Right lobe of liver (tissue), 6 donors: ENCODE data around the gene STX8. TPM values are rescaled to one million over a fixed set of nuclear protein-coding genes. Genes with fewer than 3 reads are reported as not detected.

Source experiments
- ATAC-seq, 4 donors: fragments of 200-7000 bp; cut with Tn5 transposase; one replicate each; pipeline ENCODE4 v1.9.1; 2020; ENCODE audit warnings: mild to moderate bottlenecking in 4 of 4, moderate library complexity in 4 of 4
- DNase-seq, 3 donors: peaks; one replicate each; pipeline ENCODE4 v3.0.0-alpha.2; 2020
- H3K27ac ChIP-seq, 3 donors: fragments of 200-600 bp; one replicate each; pipeline ENCODE4 v1.8.0; 2022
- H3K27me3 ChIP-seq, 2 donors: fragments of 200-600 bp; one replicate each; pipeline ENCODE4 v1.8.0; 2022
- H3K36me3 ChIP-seq, 4 donors: fragments of 200-600 bp; sonication (generic) in 1 of 4; one replicate each; pipeline versions ENCODE4 v1.5.1 to v1.8.0; 2017 to 2022; ENCODE audit warnings: control low read depth in 1 of 4
- H3K4me1 ChIP-seq, 4 donors: fragments of 200-600 bp; sonication (generic) in 1 of 4; one replicate each; pipeline versions ENCODE4 v1.5.1 to v1.8.0; 2017 to 2022; ENCODE audit warnings: control low read depth in 1 of 4
- H3K4me3 ChIP-seq, 3 donors: fragments of 200-600 bp; one replicate each; pipeline ENCODE4 v1.8.0; 2022
- H3K9me3 ChIP-seq, 4 donors: fragments of 200-600 bp; sonication (generic) in 1 of 4; one replicate each; pipeline versions ENCODE4 v1.5.1 to v1.8.0; 2017 to 2022; ENCODE audit warnings: control low read depth in 1 of 4
- CTCF ChIP-seq, 4 donors: fragments of 200-600 bp in 3 of 4; fragments of 450-650 bp in 1 of 4; IDR thresholded peaks; one replicate each; pipeline versions ENCODE4 v1.5.1 to v1.8.0; 2016 to 2022; ENCODE audit warnings: antibody characterized with exemption in 4 of 4, mild to moderate bottlenecking in 2 of 4
- POLR2A ChIP-seq: fragments of 450-650 bp; IDR thresholded peaks from one replicate; pipeline ENCODE4 v1.6.1; 2017; ENCODE audit warnings: antibody characterized with exemption, mild to moderate bottlenecking
- WGBS: methylation state at CpG from one replicate; pipeline ENCODE4 v1.1.6; 2018; ENCODE audit warnings: low coverage, low lambda C conversion rate; ENCODE audit not compliant: insufficient coverage; ENCODE audit errors: missing lambda C conversion rate; 5-methylcytosine and 5-hydroxymethylcytosine counted together
- intact Hi-C, 2 donors: fragments of 100-400 bp; cut with DNase I; formaldehyde crosslinking; loops; one replicate each; pipeline versions ENCODE4 v1.11.2 to v1.14.1; 2022
- total RNA-seq, 6 experiments: library from RNA; depleted of rRNA in 2 of 6; stranded (reverse); fragments of >200 nt in 2 of 6; fragmentation: NEBNext Ultra II Directional in 3 of 6; extraction: Animal tissue kit (Norgen Biotek cat#: 25700) in 3 of 6; gene quantifications; one replicate each; pipeline versions ENCODE4 v1.1.0 to v1.2.4, GENCODE V29; 2016 to 2023
- donor health status: DM: no; HTN: yes; CAD: no.
- donor health status: DM: no; HTN: no; CAD: no.
- donor health status: DM: no; HTN: no; CAD: no.
- donor health status: DM: no; HTN: yes; CAD: no.
- donor health status: DM: no; HTN: yes; CAD: no.

Gene STX8
- total RNA-seq, 6 experiments from 2014 or later = 20.6 to 35.3 (median 27.7) TPM

GRCh38 chr17:9217151-9218056 is 358.2 kb downstream of the STX8 start:
- no peak for DNase-seq
- 37% methylated on average over 4 of the region's 5 CpGs for WGBS
- TF ChIP-seq POLR2A (no peak), CTCF (IDR thresholded peaks at IDR 0.05) (no peak)
- peak in 2 of 4 donors; percentile 23 to 77 for ATAC-seq
- intact Hi-C loops = no loop called here
- no peaks in the 10 kb centered on the region for H3K9me3 ChIP-seq
- no peak overlapping the region for H3K4me3 ChIP-seq
- no peaks in the 10 kb centered on the region for H3K27me3 ChIP-seq
- no peaks in the 10 kb centered on the region for H3K36me3 ChIP-seq
- no peak overlapping the region for H3K27ac ChIP-seq
- peaks cover 0 to 5% (median 0%) of the 10 kb centered on the region in 4 donors for H3K4me1 ChIP-seq

- H3K4me3 ChIP-seq = no peak overlapping the region
- no peak overlapping the region for H3K27ac ChIP-seq
- no peaks in the 10 kb centered on the region for H3K36me3 ChIP-seq
- no peaks in the 10 kb centered on the region for H3K9me3 ChIP-seq
- H3K4me1 ChIP-seq = peaks cover 0 to 5% (median 0%) of the 10 kb centered on the region in 4 donors
- intact Hi-C loops = no loop called here
- TF ChIP-seq CTCF (IDR thresholded peaks at IDR 0.05) = no peak
- no peak for TF ChIP-seq POLR2A
- DNase-seq = no peak
- ATAC-seq = no peak
- H3K27me3 ChIP-seq = no peaks in the 10 kb centered on the region
These were observed 360.2 kb downstream of the STX8 start for GRCh38 chr17:9215465-9215864.

- WGBS = 70% methylated on average over 3 of the region's 3 CpGs
- peak in 1 of 3 donors; percentile 33 for DNase-seq
- Histone ChIP-seq H3K4me3 (no peak overlapping the region), H3K27ac (no peak overlapping the region), H3K27me3 (no peaks in the 10 kb centered on the region), H3K9me3 (no peaks in the 10 kb centered on the region), H3K4me1 (peaks cover 0 to 9% (median 0%) of the 10 kb centered on the region in 4 donors), H3K36me3 (no peaks in the 10 kb centered on the region)
- intact Hi-C loops = no loop called here
- peak in 1 of 4 donors; percentile 28 for ATAC-seq
- no peak for TF ChIP-seq CTCF (IDR thresholded peaks at IDR 0.05)
- no peak for TF ChIP-seq POLR2A
These were observed 362.3 kb downstream of the STX8 start for GRCh38 chr17:9213303-9213640.

GRCh38 chr17:9212376-9213302 is 363.0 kb downstream of the STX8 start:
- Histone ChIP-seq H3K4me3 (no peak overlapping the region), H3K27me3 (no peaks in the 10 kb centered on the region), H3K4me1 (peaks cover 0 to 9% (median 0%) of the 10 kb centered on the region in 4 donors), H3K36me3 (no peaks in the 10 kb centered on the region), H3K27ac (no peak overlapping the region), H3K9me3 (no peaks in the 10 kb centered on the region)
- peak in 1 of 4 donors; percentile 20 for ATAC-seq
- WGBS = 100% methylated on average over 3 of the region's 30 CpGs
- intact Hi-C loops = no loop called here
- peak in 1 of 3 donors; percentile 31 for DNase-seq
- TF ChIP-seq CTCF (IDR thresholded peaks at IDR 0.05) = no peak
- no peak for TF ChIP-seq POLR2A
